Chondrocyte (in vitro differentiated cells): ENCODE results near the gene HSD17B8. TPM values are rescaled to one million over a fixed set of nuclear protein-coding genes. Genes with fewer than 3 reads are reported as not detected.
"Not testable (repeated sequence)": the region's sequence is repeated elsewhere in the genome, so short reads cannot be mapped to it uniquely, and the experiment has no call there.

Source experiments
- DNase-seq: peaks from one replicate; pipeline ENCODE4 v3.0.0; 2021; ENCODE audit warnings: mixed read lengths, low spot score
- H3K27ac Mint-ChIP-seq: one replicate; pipeline ENCODE4 v1.8.0; 2021; ENCODE audit warnings: mild to moderate bottlenecking, moderate library complexity, mixed read lengths; ENCODE audit not compliant: unreplicated experiment
- H3K27me3 Mint-ChIP-seq: 2 replicates; pipeline ENCODE4 v1.8.0; 2021; ENCODE audit warnings: low read depth, mixed read lengths
- H3K36me3 Mint-ChIP-seq: 2 replicates; pipeline ENCODE4 v1.8.0; 2021; ENCODE audit warnings: low read depth, mixed read lengths
- H3K4me1 Mint-ChIP-seq: 2 replicates; pipeline ENCODE4 v1.8.0; 2021; ENCODE audit warnings: low read depth, mild to moderate bottlenecking, mixed read lengths
- H3K4me3 Mint-ChIP-seq: one replicate; pipeline ENCODE4 v1.8.0; 2021; ENCODE audit warnings: mild to moderate bottlenecking, moderate library complexity, mixed read lengths; ENCODE audit not compliant: unreplicated experiment
- H3K9me3 Mint-ChIP-seq: 2 replicates; pipeline ENCODE4 v1.8.0; 2021; ENCODE audit warnings: low read depth, mixed read lengths
- CTCF ChIP-seq: fragments of 200-600 bp; sonication (generic); IDR thresholded peaks from 2 replicates; pipeline ENCODE4 v1.5.0; 2021; ENCODE audit warnings: antibody characterized with exemption, mild to moderate bottlenecking, moderate library complexity
- total RNA-seq: library from RNA; stranded (reverse); gene quantifications from 3 replicates; pipeline ENCODE4 v1.2.1, GENCODE V29; 2021

Gene HSD17B8
- total RNA-seq, 1 donor from 2014 or later, result 0.60 TPM

GRCh38 chr6:33215271-33216116, 11.0 kb downstream of the HSD17B8 start:
- H3K27me3 Mint-ChIP-seq, result peaks cover 4% of the 10 kb centered on the region
- H3K9me3 Mint-ChIP-seq, result no peaks in the 10 kb centered on the region
- peaks cover 1% of the 10 kb centered on the region for H3K36me3 Mint-ChIP-seq
- H3K27ac Mint-ChIP-seq, result no peak overlapping the region
- H3K4me3 Mint-ChIP-seq, result no peak overlapping the region
- DNase-seq, result no peak
- no peak for TF ChIP-seq CTCF
- H3K4me1 Mint-ChIP-seq, result peaks cover 24% of the 10 kb centered on the region

GRCh38 chr6:33216117-33216649, 11.7 kb downstream of the HSD17B8 start:
- H3K27ac Mint-ChIP-seq, result no peak overlapping the region
- TF ChIP-seq CTCF, result no peak
- H3K27me3 Mint-ChIP-seq, result peaks cover 6% of the 10 kb centered on the region
- H3K4me1 Mint-ChIP-seq, result peaks cover 24% of the 10 kb centered on the region
- H3K9me3 Mint-ChIP-seq, result no peaks in the 10 kb centered on the region
- DNase-seq, result no peak
- no peaks in the 10 kb centered on the region for H3K36me3 Mint-ChIP-seq
- H3K4me3 Mint-ChIP-seq, result no peak overlapping the region

GRCh38 chr6:33217246-33217645, 12.8 kb downstream of the HSD17B8 start:
- Mint-ChIP-seq H3K4me3 (no peak overlapping the region), H3K9me3 (no peaks in the 10 kb centered on the region), H3K4me1 (peaks cover 20% of the 10 kb centered on the region), H3K27ac (no peak overlapping the region), H3K36me3 (no peaks in the 10 kb centered on the region), H3K27me3 (peaks cover 14% of the 10 kb centered on the region)
- no peak for DNase-seq
- TF ChIP-seq CTCF, result no peak

GRCh38 chr6:33217681-33218080, 13.2 kb downstream of the HSD17B8 start:
- Mint-ChIP-seq H3K4me3 (no peak overlapping the region), H3K36me3 (no peaks in the 10 kb centered on the region), H3K27me3 (peaks cover 18% of the 10 kb centered on the region), H3K9me3 (no peaks in the 10 kb centered on the region), H3K27ac (no peak overlapping the region), H3K4me1 (peaks cover 16% of the 10 kb centered on the region)
- DNase-seq, result no peak
- no peak for TF ChIP-seq CTCF

- peaks cover 46% of the 10 kb centered on the region for H3K27me3 Mint-ChIP-seq
- H3K4me3 Mint-ChIP-seq, H3K27ac Mint-ChIP-seq, H3K9me3 Mint-ChIP-seq, H3K36me3 Mint-ChIP-seq, DNase-seq, H3K4me1 Mint-ChIP-seq: not testable (repeated sequence)
These were observed 22.2 kb downstream of the HSD17B8 start for GRCh38 chr6:33226503-33227120.
